Mesenchymal stem cell (in vitro differentiated cells and primary cell): ENCODE data around the gene NOC2L. TPM values are rescaled to one million over a fixed set of nuclear protein-coding genes. Genes with fewer than 3 reads are reported as not detected.

ENCODE experiments used
- small RNA-seq: library from polyadenylated mRNA; stranded (forward); fragments of <200 nt; extraction: miRNeasy Mini kit (QIAGEN cat#:217004); gene quantifications from one replicate; pipeline ENCODE3, GENCODE V24; 2013; ENCODE audit warnings: low read depth

NOC2L gene

Small RNA genes lying within 50 kb of the gene (small RNA-seq; reads per million reads assigned to genes)
- gene AL645608.3 (not detected), gene AL645608.4 (not detected)
